GM18526 (cell line): ENCODE measurements around the gene MSH5.

Source experiments
- POLR2A ChIP-seq: IDR thresholded peaks from 3 replicates; pipeline ENCODE4 v1.6.1; 2011; ENCODE audit not compliant: insufficient read length; ENCODE audit errors: extremely low read depth

Gene MSH5

GRCh38 chr6:31762878-31763618 is 23.2 kb downstream of the MSH5 start:
- no peak for TF ChIP-seq POLR2A

GRCh38 chr6:31763619-31763940 is 23.8 kb downstream of the MSH5 start:
- TF ChIP-seq POLR2A: no peak

GRCh38 chr6:31764198-31764597 is 24.4 kb downstream of the MSH5 start:
- TF ChIP-seq POLR2A: no peak

- no peak for TF ChIP-seq POLR2A
These were observed 25.7 kb downstream of the MSH5 start for GRCh38 chr6:31765559-31765909.

- TF ChIP-seq POLR2A: no peak
These were observed 26.3 kb downstream of the MSH5 start for GRCh38 chr6:31765910-31766794.

- no peak for TF ChIP-seq POLR2A
These were observed 27.4 kb downstream of the MSH5 start for GRCh38 chr6:31767096-31767645.

GRCh38 chr6:31768363-31769257 is 28.8 kb downstream of the MSH5 start:
- TF ChIP-seq POLR2A: no peak

GRCh38 chr6:31769684-31770371 is 30.0 kb downstream of the MSH5 start:
- no peak for TF ChIP-seq POLR2A

- no peak for TF ChIP-seq POLR2A
These were observed 31.1 kb downstream of the MSH5 start for GRCh38 chr6:31770860-31771259.

GRCh38 chr6:31771992-31772358 is 32.2 kb downstream of the MSH5 start:
- TF ChIP-seq POLR2A: no peak

GRCh38 chr6:31775184-31775583 is 35.4 kb downstream of the MSH5 start:
- TF ChIP-seq POLR2A: no peak

- TF ChIP-seq POLR2A: no peak
These were observed 36.1 kb downstream of the MSH5 start for GRCh38 chr6:31775633-31776484.

GRCh38 chr6:31776485-31776988 is 36.7 kb downstream of the MSH5 start:
- no peak for TF ChIP-seq POLR2A
